ENCODE measurements around the gene MAP3K13. TPM values are rescaled to one million over a fixed set of nuclear protein-coding genes. Genes with fewer than 3 reads are reported as not detected.

The MAP3K13 gene
- polyA plus RNA-seq, 1 donor = 52.3 TPM

DNA sequence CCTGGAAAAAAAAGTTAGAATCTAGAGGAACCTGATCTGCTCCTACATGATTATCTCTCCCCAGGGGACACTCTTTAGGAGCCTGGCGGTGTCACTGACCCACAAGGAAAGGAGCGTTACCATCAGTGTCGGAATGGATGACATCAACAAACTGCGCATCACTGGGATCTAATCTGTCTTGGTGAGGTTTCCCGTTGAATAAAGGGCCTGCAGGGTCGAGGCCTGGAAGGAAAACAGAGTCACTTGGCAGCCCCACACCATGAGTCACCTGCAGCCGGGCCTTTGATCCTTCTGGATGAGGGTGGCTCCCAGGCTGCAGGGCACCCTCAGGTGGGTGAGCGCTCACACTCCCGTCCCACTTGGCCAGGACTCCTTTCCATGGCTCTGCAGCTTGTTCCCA is 164.4 kb downstream of the MAP3K13 start:
- Histone ChIP-seq H3K36me3 (ENCODE audit: control insufficient read depth, insufficient read depth, low read length) (no peaks in the 10 kb centered on the region), H3K4me1 (ENCODE audit: control insufficient read depth, insufficient read depth, low read length) (peaks cover 10% of the 10 kb centered on the region), H3K9me3 (ENCODE audit: control insufficient read depth, low read depth, low read length) (no peaks in the 10 kb centered on the region), H3K27me3 (ENCODE audit: control insufficient read depth, insufficient read depth, low read length) (no peaks in the 10 kb centered on the region), H3K4me3 (ENCODE audit: low read length) (no peak overlapping the region), H3K27ac (ENCODE audit: low read length) (no peak overlapping the region)
- DNase-seq = no peak
- no CpG with 5 or more reads among the region's 9 CpGs for WGBS (ENCODE audit: insufficient coverage, low lambda C conversion rate)

DNA sequence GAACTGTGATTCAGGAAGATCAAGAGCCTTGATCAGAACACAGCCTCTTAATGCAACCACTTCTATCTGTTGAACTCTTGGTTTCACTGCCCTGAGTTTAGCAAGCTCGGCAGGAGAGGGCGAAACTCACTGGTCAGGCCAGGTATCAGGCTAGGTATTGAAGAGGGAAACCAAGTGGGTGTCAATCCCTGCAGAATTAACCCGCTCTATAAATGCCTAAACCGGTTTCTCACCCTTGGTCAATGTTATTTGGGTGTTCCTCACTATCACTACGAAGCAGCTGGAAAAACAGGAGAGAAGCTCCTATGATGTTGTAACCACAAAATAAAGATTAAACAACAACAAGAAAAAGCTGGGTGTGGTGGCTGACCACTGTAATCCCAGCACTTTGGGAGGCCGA is 165.6 kb downstream of the MAP3K13 start:
- no peak overlapping the region for H3K4me3 ChIP-seq (ENCODE audit: low read length)
- no peak overlapping the region for H3K27ac ChIP-seq (ENCODE audit: low read length)
- DNase-seq = no peak
- H3K27me3 ChIP-seq (ENCODE audit: control insufficient read depth, insufficient read depth, low read length) = no peaks in the 10 kb centered on the region
- no peaks in the 10 kb centered on the region for H3K36me3 ChIP-seq (ENCODE audit: control insufficient read depth, insufficient read depth, low read length)
- H3K4me1 ChIP-seq (ENCODE audit: control insufficient read depth, insufficient read depth, low read length) = peaks cover 10% of the 10 kb centered on the region
- no peaks in the 10 kb centered on the region for H3K9me3 ChIP-seq (ENCODE audit: control insufficient read depth, low read depth, low read length)
- WGBS (ENCODE audit: insufficient coverage, low lambda C conversion rate) = 100% methylated on average over 1 of the region's 6 CpGs

DNA sequence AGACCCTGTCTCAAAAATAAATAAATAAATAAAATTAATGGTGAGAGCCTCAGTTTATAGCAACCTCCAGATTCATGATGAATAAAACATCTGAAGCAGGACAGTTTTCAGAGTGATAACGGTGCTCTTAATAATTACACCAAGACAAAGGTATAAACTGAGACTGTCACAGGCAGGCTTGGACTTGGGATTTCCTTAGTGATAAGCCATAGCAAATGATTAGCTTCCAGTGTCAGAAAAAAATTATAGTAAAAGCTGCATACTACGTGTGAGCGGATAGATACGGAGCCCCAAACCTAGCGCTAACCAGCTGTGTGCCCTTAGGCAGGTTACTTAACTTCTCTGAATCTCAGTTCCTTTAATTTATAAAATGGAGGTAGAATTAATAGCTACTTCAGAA is 167.9 kb downstream of the MAP3K13 start:
- WGBS (ENCODE audit: insufficient coverage, low lambda C conversion rate) = no CpG with 5 or more reads among the region's 5 CpGs

DNA sequence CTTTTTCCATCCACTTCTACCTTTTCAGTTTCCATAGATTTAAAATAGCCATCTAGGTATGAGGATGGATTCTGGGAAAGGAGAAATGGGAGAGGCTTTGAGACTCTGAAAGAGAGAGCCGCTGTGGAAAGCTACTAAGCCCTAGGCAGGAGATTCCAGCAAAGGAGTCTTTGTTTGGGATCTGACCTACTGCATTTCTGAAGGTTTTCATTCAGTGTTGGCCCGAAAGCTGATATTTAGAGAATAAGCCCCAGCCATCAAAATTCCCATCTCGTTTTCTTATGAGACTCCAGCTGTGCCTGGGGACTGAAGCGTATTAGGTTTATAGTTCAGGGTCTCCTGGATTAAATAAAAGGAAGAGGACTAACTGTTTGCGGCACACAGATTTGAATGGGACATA is 170.0 kb downstream of the MAP3K13 start:
- DNase-seq = no peak
- no peaks in the 10 kb centered on the region for H3K36me3 ChIP-seq (ENCODE audit: control insufficient read depth, insufficient read depth, low read length)
- no peak overlapping the region for H3K4me3 ChIP-seq (ENCODE audit: low read length)
- no peak overlapping the region for H3K27ac ChIP-seq (ENCODE audit: low read length)
- peaks cover 12% of the 10 kb centered on the region for H3K4me1 ChIP-seq (ENCODE audit: control insufficient read depth, insufficient read depth, low read length)
- H3K27me3 ChIP-seq (ENCODE audit: control insufficient read depth, insufficient read depth, low read length) = no peaks in the 10 kb centered on the region
- WGBS (ENCODE audit: insufficient coverage, low lambda C conversion rate) = no CpG with 5 or more reads among the region's 5 CpGs
- H3K9me3 ChIP-seq (ENCODE audit: control insufficient read depth, low read depth, low read length) = no peaks in the 10 kb centered on the region

More for the DNA sequence above, 167.9 kb downstream of the MAP3K13 start:
- Histone ChIP-seq H3K4me1 (ENCODE audit: control insufficient read depth, insufficient read depth, low read length) (peaks cover 10% of the 10 kb centered on the region), H3K27ac (ENCODE audit: low read length) (peak overlapping the region; percentile 44), H3K27me3 (ENCODE audit: control insufficient read depth, insufficient read depth, low read length) (no peaks in the 10 kb centered on the region), H3K4me3 (ENCODE audit: low read length) (no peak overlapping the region), H3K36me3 (ENCODE audit: control insufficient read depth, insufficient read depth, low read length) (no peaks in the 10 kb centered on the region), H3K9me3 (ENCODE audit: control insufficient read depth, low read depth, low read length) (no peaks in the 10 kb centered on the region)
- DNase-seq = peak; percentile 64 to 80

DNA sequence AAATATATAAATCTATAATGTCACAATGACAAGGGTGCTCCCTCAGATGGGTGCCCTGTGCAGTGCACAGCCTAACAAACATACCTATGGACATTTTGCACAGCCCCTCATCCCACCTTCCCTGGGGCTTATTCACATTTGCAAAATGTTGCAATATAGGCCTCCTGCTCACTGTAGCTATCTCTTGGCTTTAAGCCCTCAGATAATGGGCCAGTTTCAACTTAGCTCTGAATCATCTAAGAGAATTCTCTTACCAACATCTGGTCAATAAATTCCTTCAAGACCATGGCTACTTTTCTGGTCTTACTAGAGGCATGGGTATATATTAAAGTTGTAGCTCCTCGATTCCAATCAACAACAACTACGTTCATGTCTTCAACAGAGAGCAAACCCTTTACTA is 171.6 kb downstream of the MAP3K13 start:
- peak; percentile 24 to 60 for DNase-seq
- no CpG with 5 or more reads among the region's 2 CpGs for WGBS (ENCODE audit: insufficient coverage, low lambda C conversion rate)
- Histone ChIP-seq H3K27me3 (ENCODE audit: control insufficient read depth, insufficient read depth, low read length) (no peaks in the 10 kb centered on the region), H3K36me3 (ENCODE audit: control insufficient read depth, insufficient read depth, low read length) (no peaks in the 10 kb centered on the region), H3K4me3 (ENCODE audit: low read length) (no peak overlapping the region), H3K4me1 (ENCODE audit: control insufficient read depth, insufficient read depth, low read length) (peaks cover 12% of the 10 kb centered on the region), H3K27ac (ENCODE audit: low read length) (no peak overlapping the region), H3K9me3 (ENCODE audit: control insufficient read depth, low read depth, low read length) (no peaks in the 10 kb centered on the region)

DNA sequence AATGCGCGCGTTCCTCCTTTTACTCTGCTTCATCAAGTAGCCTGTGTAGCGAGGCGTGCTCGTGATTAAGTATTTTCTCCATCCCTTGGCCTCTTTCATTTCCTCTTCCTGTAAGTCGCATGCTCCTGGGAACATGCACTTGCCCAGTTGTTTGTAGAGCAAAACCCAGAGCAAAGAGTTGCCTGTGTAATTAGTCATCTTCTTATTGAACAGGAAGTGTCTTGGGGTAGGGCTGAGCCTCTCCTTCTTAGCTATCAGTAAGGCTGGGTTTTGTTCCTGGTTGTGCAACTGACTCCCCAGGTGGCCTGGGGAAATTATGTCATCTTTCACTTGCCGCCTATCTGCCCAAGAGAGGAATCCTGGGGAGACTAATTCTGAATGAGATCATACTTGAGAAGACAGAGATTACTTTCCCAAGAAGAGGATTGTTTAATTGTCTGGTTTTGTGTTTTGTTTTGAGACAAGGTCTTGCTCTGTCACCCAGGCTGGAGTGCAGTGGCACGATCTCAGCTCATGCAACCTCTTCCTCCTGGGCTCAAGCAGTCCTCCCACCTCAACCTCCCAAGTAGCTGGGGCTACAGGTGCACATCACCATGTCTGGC is 174.5 kb downstream of the MAP3K13 start:
- H3K4me3 ChIP-seq (ENCODE audit: low read length) = no peak overlapping the region
- peaks cover 2% of the 10 kb centered on the region for H3K4me1 ChIP-seq (ENCODE audit: control insufficient read depth, insufficient read depth, low read length)
- no peaks in the 10 kb centered on the region for H3K9me3 ChIP-seq (ENCODE audit: control insufficient read depth, low read depth, low read length)
- H3K27me3 ChIP-seq (ENCODE audit: control insufficient read depth, insufficient read depth, low read length) = no peaks in the 10 kb centered on the region
- peak; percentile 96 to 98 for DNase-seq
- peak overlapping the region; percentile 75 for H3K27ac ChIP-seq (ENCODE audit: low read length)
- no peaks in the 10 kb centered on the region for H3K36me3 ChIP-seq (ENCODE audit: control insufficient read depth, insufficient read depth, low read length)
- 0% methylated on average over 1 of the region's 9 CpGs for WGBS (ENCODE audit: insufficient coverage, low lambda C conversion rate)

Other genes with a start within 250 kb of the MAP3K13 start
- gene C3orf70, start 210.1 kb upstream of the MAP3K13 start, polyA plus RNA-seq = 10.2 TPM
- gene EHHADH, start 109.1 kb upstream of the MAP3K13 start, polyA plus RNA-seq = 11.4 TPM
- 74.2 TPM for gene TMEM41A, start 135.9 kb downstream of the MAP3K13 start, polyA plus RNA-seq
- 6.9 TPM for gene LIPH, start 189.5 kb downstream of the MAP3K13 start, polyA plus RNA-seq
- gene SENP2, start 223.2 kb downstream of the MAP3K13 start, polyA plus RNA-seq = 34.6 TPM

Measured in large intestine (tissue), 3 donors.